Measurements from ENCODE around the gene SBK3. TPM values are rescaled to one million over a fixed set of nuclear protein-coding genes. Genes with fewer than 3 reads are reported as not detected.
"Not testable (repeated sequence)": the region's sequence is repeated elsewhere in the genome, so short reads cannot be mapped to it uniquely, and the experiment has no call there.

SBK3 gene
- total RNA-seq, 1 experiment from 2014 or later = not detected

- no peaks in the 10 kb centered on the region for H3K9me3 Mint-ChIP-seq (ENCODE audit: unreplicated experiment)
- DNase-seq (ENCODE audit: unreplicated experiment) = no peak
- H3K4me3 Mint-ChIP-seq (ENCODE audit: unreplicated experiment) = peak overlapping the region; percentile 89
- ChIA-PET POLR2A (no interaction called here), CTCF (interaction anchor here (0.6 to 0.7 kb wide), 2 partner anchors 52 to 84 kb away, joined by 3 read pairs; no protein-coding TSS in a partner anchor)
- H3K4me1 Mint-ChIP-seq (ENCODE audit: insufficient read depth, unreplicated experiment) = peaks cover 20% of the 10 kb centered on the region
- intact Hi-C loops (cut with micrococcal nuclease) = no loop called here
- TSS peak; percentile 18 for BruUV-seq (replicated peaks)
- peaks cover 8% of the 10 kb centered on the region for H3K36me3 Mint-ChIP-seq (ENCODE audit: insufficient read depth, unreplicated experiment)
- H3K27ac Mint-ChIP-seq (ENCODE audit: low read depth, unreplicated experiment) = peak overlapping the region; percentile 91
- no peak for TF ChIP-seq CTCF (IDR thresholded peaks at IDR 0.05; ENCODE audit: unreplicated experiment)
- no peaks in the 10 kb centered on the region for H3K27me3 Mint-ChIP-seq (ENCODE audit: insufficient read depth, unreplicated experiment)
Measured at GRCh38 chr19:55578761-55579747, 33.7 kb upstream of the SBK3 start.

- H3K9me3 Mint-ChIP-seq (ENCODE audit: unreplicated experiment) = no peaks in the 10 kb centered on the region
- H3K4me3 Mint-ChIP-seq (ENCODE audit: unreplicated experiment) = no peak overlapping the region
- POLR2A ChIA-PET = no interaction called here
- no peak overlapping the region for H3K27ac Mint-ChIP-seq (ENCODE audit: low read depth, unreplicated experiment)
- no peak for TF ChIP-seq CTCF (IDR thresholded peaks at IDR 0.05; ENCODE audit: unreplicated experiment)
- peaks cover 20% of the 10 kb centered on the region for H3K4me1 Mint-ChIP-seq (ENCODE audit: insufficient read depth, unreplicated experiment)
- BruUV-seq (replicated peaks) = no TSS peak
- peaks cover 8% of the 10 kb centered on the region for H3K36me3 Mint-ChIP-seq (ENCODE audit: insufficient read depth, unreplicated experiment)
- DNase-seq (ENCODE audit: unreplicated experiment) = no peak
- intact Hi-C loops (cut with micrococcal nuclease) = no loop called here
- CTCF ChIA-PET = interaction anchor here (0.7 kb wide), 1 partner anchor 83 kb away, joined by 3 read pairs; no protein-coding TSS in a partner anchor
- no peaks in the 10 kb centered on the region for H3K27me3 Mint-ChIP-seq (ENCODE audit: insufficient read depth, unreplicated experiment)
Measured at GRCh38 chr19:55578031-55578760, 32.9 kb upstream of the SBK3 start.

- DNase-seq (ENCODE audit: unreplicated experiment) = no peak
- POLR2A ChIA-PET = no interaction called here
- BruUV-seq (replicated peaks) = no TSS peak
- intact Hi-C loops (cut with micrococcal nuclease) = no loop called here
- Mint-ChIP-seq H3K4me3 (ENCODE audit: unreplicated experiment) (no peak overlapping the region), H3K36me3 (ENCODE audit: insufficient read depth, unreplicated experiment) (peaks cover 8% of the 10 kb centered on the region), H3K9me3 (ENCODE audit: unreplicated experiment) (no peaks in the 10 kb centered on the region), H3K27me3 (ENCODE audit: insufficient read depth, unreplicated experiment) (no peaks in the 10 kb centered on the region), H3K4me1 (ENCODE audit: insufficient read depth, unreplicated experiment) (peaks cover 19% of the 10 kb centered on the region), H3K27ac (ENCODE audit: low read depth, unreplicated experiment) (no peak overlapping the region)
- no peak for TF ChIP-seq CTCF (IDR thresholded peaks at IDR 0.05; ENCODE audit: unreplicated experiment)
- CTCF ChIA-PET = interaction anchor here (0.5 kb wide), 1 partner anchor 78 kb away, joined by 3 read pairs; no protein-coding TSS in a partner anchor
Measured at GRCh38 chr19:55576746-55577145, 31.4 kb upstream of the SBK3 start.

GRCh38 chr19:55573929-55574328 lies 28.6 kb upstream of the SBK3 start:
- DNase-seq (ENCODE audit: unreplicated experiment); H3K4me1 Mint-ChIP-seq (ENCODE audit: insufficient read depth, unreplicated experiment); H3K27ac Mint-ChIP-seq (ENCODE audit: low read depth, unreplicated experiment); H3K9me3 Mint-ChIP-seq (ENCODE audit: unreplicated experiment); H3K27me3 Mint-ChIP-seq (ENCODE audit: insufficient read depth, unreplicated experiment); POLR2A ChIA-PET; intact Hi-C loops (cut with micrococcal nuclease); H3K36me3 Mint-ChIP-seq (ENCODE audit: insufficient read depth, unreplicated experiment); H3K4me3 Mint-ChIP-seq (ENCODE audit: unreplicated experiment); BruUV-seq (replicated peaks): not testable (repeated sequence)
- CTCF ChIA-PET = interaction anchor here (1.0 to 1.2 kb wide), 2 partner anchors 32 to 70 kb away, joined by 3 read pairs; no protein-coding TSS in a partner anchor

- BruUV-seq (replicated peaks) = not testable (repeated sequence)
Measured at GRCh38 chr19:55569477-55569876, 24.1 kb upstream of the SBK3 start.

More at GRCh38 chr19:55569477-55569876, 24.1 kb upstream of the SBK3 start:
- POLR2A ChIA-PET; H3K27me3 Mint-ChIP-seq (ENCODE audit: insufficient read depth, unreplicated experiment); intact Hi-C loops (cut with micrococcal nuclease); H3K4me1 Mint-ChIP-seq (ENCODE audit: insufficient read depth, unreplicated experiment); H3K4me3 Mint-ChIP-seq (ENCODE audit: unreplicated experiment); H3K9me3 Mint-ChIP-seq (ENCODE audit: unreplicated experiment); H3K27ac Mint-ChIP-seq (ENCODE audit: low read depth, unreplicated experiment); H3K36me3 Mint-ChIP-seq (ENCODE audit: insufficient read depth, unreplicated experiment); DNase-seq (ENCODE audit: unreplicated experiment): not testable (repeated sequence)
- CTCF ChIA-PET = interaction anchor here (1.0 kb wide), 1 partner anchor 57 kb away, joined by 4 read pairs; no protein-coding TSS in a partner anchor
